SH-SY5Y (cell line): Measurements from ENCODE around the gene LMO2.

Experiments used
- GATA2 ChIP-seq: IDR thresholded peaks from 2 replicates; pipeline ENCODE4 v1.6.1; 2011; ENCODE audit warnings: mild to moderate bottlenecking, low read depth, low read length
- GATA3 ChIP-seq: IDR thresholded peaks from 2 replicates; pipeline ENCODE4 v1.6.1; 2011; ENCODE audit warnings: low read depth, mild to moderate bottlenecking, low read length, moderate library complexity

LMO2 gene

DNA sequence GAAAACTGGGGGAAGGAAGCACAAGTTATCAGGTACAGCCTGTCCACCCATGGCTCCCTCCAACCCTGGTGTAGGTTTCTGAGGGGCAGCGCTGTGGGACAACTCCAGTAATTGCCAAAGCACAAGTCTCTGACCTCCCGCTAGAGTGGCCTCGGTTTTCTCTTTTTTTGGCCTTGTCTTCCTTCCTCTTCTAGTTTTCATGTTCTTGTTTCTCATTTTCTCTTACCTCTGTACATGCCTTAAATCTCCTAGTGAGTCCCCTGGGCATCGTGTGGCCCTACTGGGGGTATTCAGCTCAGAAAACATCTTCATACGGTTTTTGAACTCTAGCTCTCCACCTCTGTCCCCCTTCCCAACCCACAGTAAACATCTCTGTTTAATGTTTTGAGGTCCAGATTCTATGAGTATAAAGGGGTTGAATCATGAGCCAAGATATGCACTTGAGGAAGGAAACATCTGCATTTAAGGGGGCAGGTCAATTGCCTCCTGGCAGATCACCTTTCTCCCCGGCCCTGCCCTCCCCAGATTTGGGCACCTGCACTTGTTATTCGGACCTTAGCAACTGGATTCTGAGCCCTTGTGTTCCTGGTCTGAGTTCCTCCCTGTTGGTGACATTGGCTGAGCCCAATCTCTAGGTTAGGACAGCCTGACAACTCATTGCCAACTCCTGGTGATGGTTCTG lies 8.4 kb upstream of the LMO2 start:
- TF ChIP-seq GATA2 (no peak), GATA3 (no peak)

DNA sequence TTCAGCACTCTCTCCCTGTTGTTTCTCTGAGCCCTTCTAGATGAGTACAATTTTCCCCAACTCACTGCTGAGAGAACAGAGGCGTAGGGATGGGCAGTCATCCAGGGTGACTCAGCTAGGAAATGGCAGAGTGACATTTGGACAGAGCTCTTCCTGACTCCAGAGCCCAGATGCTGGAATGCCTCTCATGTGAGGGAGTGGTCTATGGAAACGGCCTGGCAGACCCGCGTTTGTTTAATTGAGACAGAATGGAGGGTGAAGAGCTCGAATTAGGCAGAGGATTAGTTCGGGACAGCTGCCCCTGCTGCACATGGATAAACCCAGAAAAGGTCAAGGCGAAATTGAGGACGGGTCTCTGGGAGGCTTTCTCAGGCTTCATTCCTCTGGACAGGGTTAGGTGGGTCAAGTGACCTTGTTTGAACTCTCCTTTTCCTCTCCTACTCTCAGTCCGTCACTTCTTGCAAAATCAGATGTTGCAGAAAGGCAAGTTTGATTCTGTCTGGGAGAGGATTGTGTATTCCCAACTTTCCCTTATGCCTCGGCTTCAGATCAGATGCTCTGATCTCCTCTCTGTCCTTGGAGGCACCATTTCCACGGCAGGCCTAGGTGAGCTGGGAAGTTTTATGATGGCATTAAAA lies 7.6 kb upstream of the LMO2 start:
- TF ChIP-seq GATA3, result no peak
- TF ChIP-seq GATA2, result no peak

DNA sequence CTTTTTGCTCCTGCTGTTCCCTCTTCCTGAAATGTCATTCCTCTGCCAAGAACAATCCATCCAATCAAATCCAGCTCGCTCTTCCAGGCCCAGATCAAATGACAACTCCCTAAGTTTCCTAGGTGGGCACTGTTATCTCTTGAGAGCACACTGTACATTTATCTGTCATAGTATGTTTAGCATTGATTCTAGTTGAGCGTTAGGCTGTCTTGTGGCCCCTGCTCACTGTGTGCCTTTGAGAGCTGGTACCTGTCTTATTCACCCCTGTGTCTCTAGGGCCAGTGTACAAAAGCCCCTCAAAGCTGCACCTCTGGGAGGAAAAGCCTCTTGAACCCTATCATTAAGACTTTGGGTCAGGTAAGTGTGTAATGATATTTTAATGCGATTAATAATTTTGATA lies 7.1 kb upstream of the LMO2 start:
- TF ChIP-seq GATA3 (no peak), GATA2 (no peak)

DNA sequence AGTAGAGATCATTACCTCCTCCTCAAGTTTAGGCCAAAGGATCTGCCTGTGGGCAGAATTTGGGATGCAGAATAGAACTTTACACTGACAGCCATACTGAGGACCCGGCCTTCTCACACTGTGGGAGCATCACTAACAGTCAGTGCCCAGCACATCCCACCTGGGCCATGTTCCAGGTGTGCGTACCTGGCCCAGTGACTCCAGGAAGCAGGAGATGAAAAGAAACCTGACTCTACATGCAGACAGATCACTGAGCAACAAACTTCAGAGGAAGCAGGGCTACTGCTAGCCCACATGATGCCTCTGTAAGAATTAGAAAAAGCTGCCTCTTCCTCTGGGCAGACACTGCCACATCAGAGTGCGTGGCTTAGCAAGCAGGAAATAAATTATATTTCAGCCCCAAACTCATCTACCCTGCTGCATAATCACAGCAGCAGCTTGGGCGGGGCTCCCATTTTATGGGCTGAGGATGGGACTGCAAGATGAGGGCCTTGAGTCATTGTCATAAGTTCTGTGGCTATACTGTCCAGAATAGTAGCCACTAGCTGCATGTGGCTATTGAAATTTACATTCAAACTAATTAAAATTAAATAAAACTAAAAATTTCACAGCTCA lies 6.0 kb upstream of the LMO2 start:
- TF ChIP-seq GATA2 (no peak), GATA3 (no peak)

DNA sequence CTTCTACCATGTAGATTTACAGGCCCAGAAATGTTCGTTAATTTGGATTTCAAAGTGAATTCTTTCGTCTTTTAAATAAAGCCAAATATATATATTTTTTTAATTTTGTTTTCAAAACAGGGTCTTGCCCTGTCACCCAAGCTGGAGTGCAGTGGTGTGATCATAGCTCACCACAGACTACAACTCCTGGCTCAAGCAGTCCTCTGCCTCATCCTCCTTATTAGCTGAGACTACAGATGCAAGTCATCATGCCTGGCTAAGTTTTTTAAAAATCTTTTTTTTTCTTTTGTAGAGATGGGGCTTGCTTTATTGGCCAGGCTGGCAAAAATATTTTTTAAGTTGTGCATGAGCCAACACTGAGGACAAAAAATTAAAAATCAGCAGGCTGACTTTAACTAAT lies 5.0 kb upstream of the LMO2 start:
- TF ChIP-seq GATA2 (no peak), GATA3 (no peak)

DNA sequence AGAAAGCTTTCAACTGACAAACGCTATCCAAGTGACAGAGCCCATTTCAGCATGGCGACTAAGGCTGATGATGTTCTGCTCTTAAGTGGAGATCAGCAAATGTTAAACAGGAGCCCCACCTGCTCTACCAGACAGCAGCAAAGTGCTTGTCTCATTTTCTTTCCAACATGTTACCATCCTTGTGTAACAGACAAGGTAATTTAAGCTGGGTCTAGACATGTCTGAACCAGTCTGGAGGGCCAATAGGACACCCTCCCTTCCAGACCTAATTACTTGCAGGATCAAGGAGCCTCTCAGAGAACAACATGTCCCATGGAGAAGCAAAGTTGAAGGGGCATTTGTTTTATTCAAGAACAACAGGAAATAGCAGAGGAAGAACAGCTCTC lies 3.9 kb upstream of the LMO2 start:
- TF ChIP-seq GATA2 (no peak), GATA3 (no peak)

DNA sequence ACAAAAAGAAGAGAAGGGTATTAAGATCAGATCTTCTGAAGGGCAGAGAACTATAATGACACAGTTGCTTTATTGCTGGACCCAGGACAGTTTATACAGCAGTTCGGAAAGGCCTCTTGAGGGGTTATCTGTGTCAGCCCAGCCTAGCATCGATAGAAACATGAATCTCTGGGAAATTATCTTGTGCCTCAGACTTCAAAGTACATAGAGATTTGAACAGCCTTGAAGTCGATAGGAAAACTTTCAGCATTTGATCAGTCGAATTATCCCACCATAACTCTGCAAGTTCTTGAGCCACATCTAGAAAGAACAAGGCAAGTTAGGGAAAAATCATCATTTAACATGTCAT lies 2.5 kb upstream of the LMO2 start:
- TF ChIP-seq GATA2 (no peak), GATA3 (no peak)

DNA sequence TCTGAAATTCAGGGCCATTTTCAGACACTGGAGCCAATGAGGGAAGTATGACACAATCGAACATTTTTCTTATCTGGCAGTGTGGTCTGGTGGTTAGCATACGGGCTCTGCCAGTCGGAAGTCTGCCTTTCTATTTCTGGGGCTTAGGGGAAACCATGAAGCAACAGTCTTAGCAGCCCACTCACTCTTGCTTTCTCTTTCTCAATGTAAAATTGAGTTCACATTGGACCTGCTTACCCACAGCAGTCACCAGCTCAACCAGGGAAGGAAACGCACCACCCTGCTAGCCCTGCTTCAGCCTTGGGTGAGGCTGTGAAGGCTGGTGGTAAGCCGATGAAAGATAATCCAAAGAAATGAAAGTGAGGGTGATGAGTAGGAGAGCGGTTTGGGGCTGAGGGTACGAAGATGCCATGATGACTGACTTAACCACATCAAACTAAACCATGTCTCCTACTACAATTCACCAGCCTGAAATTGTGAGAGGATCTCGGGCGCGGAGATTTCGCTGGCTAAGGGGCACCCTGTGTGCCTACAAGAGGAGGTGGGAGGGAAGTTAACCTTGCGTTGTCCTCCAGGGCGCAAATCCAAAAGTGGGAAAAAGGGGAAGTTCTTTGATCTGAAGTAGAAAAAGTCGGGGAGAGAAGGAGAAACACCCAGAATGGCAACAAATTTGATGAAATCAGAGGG lies 2.0 kb upstream of the LMO2 start:
- TF ChIP-seq GATA2, result no peak
- TF ChIP-seq GATA3, result no peak

DNA sequence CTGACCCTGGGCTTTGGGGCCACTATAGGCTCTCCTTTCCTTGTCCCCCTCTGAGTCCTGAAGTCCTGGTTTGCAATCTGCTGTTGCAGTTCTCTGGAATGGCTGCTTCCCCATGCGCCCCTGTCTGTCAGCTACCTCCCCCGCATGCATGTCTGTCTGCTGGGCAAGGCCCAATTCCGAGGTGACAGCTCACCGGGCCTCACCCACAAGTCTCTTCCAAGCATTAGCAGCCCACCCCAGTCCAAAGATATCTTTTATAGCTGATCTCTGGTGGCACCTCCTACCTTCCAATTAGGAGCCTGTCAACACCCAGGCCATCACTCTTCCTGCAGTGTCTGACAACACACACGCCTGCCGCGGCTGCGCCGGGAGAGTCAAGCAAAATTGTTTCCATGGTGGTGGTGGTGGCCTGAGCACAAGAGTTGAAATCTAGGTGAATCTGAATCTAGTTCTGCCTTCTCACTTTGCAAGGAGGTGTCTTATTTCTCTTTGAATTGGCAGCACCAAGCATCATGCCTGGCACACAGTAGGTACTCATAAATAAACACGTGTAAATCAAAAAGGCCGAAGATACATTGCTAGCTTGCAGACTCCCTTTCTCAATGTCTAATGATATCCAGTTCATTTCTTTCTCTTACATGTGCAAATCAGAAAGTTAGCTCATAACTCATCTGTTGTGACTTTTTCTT lies 1.2 kb upstream of the LMO2 start:
- TF ChIP-seq GATA3 (no peak), GATA2 (no peak)

DNA sequence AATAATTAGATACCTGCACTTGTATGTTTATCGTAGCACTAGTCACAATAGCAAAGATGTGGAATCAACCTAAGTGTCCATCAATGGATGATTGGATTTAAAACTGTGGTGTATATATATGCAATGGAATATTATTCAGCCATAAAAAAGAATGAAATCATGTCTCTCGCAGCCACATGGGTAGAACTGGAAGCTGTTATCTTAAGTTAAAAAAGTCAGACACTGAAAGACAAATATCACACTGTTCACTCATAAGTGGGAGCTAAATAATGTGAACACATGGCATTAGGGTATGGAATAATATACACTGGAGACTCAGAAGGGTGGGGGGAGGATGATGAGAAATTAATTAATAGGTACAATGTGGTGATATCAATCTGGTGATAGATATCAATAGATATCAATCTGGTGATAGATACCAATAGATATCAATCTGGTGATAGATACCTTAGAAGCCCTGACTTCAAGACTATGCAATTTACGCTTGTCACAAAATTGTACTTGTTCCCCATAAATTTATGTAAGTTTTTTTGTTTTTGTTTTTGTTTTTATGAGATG lies 2.0 kb downstream of the LMO2 start:
- no peak for TF ChIP-seq GATA3

DNA sequence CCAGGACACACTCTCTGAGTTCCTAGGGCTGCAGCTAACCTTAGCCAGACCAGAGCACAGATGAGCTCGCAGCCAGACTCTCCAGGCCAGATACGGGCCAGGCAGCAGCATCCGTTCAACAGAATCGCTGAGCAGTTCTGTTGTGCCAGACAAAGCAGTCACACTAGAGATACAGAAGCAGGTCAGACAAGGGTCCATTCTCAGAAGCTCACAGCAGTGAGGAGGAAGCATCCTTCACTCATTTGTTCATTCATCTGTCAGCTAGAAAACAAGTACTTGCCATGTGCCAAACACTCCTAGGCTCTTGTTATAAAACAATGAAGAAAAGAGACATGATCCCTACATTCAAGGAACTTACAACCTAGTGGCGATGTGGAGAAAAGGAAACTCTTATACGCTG lies 2.6 kb downstream of the LMO2 start:
- TF ChIP-seq GATA2, result no peak
- no peak for TF ChIP-seq GATA3

DNA sequence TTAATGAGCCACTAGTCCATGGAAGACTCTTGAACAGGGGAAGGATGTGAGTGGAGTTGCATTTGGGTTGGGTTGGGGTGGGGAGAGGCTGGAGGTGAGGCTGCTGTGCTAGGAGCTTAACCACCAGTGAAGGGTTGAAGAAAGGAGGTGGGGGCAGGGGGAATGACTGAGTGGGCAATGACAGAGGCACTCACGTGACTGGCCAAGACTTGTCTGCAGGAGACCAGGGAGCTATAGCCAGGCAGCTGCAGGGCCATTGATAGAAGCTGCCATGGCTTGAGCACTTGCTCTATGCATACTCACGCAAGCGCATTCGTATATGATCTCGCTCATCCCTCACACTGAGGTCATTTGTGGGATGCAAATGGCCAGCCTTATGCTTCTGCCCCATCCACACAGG lies 4.0 kb downstream of the LMO2 start:
- TF ChIP-seq GATA2, result no peak
- TF ChIP-seq GATA3, result no peak

DNA sequence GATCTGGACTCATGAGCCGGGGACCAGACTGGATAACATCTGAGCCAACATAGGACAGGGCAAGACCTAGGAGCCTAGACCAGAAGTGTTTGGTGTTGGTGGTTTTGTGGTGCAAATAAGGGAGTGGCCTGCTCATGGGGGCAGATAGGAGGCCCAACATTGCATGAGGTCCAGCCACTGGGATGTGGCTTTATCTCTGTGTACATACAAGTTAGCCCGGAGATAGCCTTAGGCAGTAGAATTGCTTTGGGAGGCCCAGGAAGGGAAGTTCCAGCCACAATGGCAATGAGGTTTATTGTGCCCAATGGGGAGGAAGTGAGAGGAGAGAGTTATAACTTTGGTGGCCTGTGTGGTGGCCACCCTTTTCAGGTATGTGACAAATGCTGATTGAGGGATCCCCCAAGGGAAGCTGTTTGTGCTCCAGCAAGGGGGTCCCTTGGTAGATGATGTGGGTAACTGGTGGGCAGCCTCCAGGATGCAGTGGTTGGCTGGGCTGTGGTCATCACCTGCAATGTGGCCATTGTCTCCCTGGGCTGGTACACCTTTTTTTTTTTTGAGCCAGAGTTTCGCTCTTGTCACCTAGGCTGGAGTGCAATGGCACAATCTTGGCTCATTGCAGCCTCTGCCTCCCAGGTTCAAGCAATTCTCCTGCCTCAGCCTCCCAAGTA lies 6.4 kb downstream of the LMO2 start:
- TF ChIP-seq GATA3 (no peak), GATA2 (no peak)
